ENCODE results near the gene CRYBB3.
"Not testable (repeated sequence)": the region's sequence is repeated elsewhere in the genome, so short reads cannot be mapped to it uniquely, and the experiment has no call there.

GRCh38 chr22:25238058-25238457 is 38.4 kb downstream of the CRYBB3 start:
- not testable (repeated sequence) for TF ChIP-seq BHLHE40 (IDR thresholded peaks at IDR 0.05; ENCODE audit: low read length); CTCF (CRISPR knock-in tag; IDR thresholded peaks at IDR 0.05); ZZZ3 (CRISPR knock-in tag; IDR thresholded peaks at IDR 0.05; ENCODE audit: borderline replicate concordance); MAX (IDR thresholded peaks at IDR 0.05); RBAK (CRISPR knock-in tag; IDR thresholded peaks at IDR 0.05); TARDBP (CRISPR knock-in tag; IDR thresholded peaks at IDR 0.05); ZNF639 (CRISPR knock-in tag; conservative IDR thresholded peaks at IDR 0.05); EZH2 (conservative IDR thresholded peaks at IDR 0.05; ENCODE audit: low read depth, low read length); ZNF761 (CRISPR knock-in tag; conservative IDR thresholded peaks at IDR 0.05)

All from HepG2 (cell line).